Activated gamma-delta T cell (primary cell): ENCODE results near the gene UFSP1.
A peak's percentile ranks its signal among the peaks of the same experiment; 100 is the strongest.

Experiments
- DNase-seq: peaks from one replicate; lab custom pipeline; 2025; lab: John Stamatoyannopoulos, UW

The UFSP1 gene

GRCh38 chr7:100895956-100896731 lies 6.6 kb upstream of the UFSP1 start:
- peak; percentile 45 for DNase-seq

GRCh38 chr7:100895701-100895955 lies 6.1 kb upstream of the UFSP1 start, which contains the start of gene ACHE:
ACHE (minus strand) TSS chr7:100895888; CDS start chr7:100894232, 1,656 bp downstream.
- no peak for DNase-seq

- peak; percentile 32 for DNase-seq
Observed at GRCh38 chr7:100894860-100895700, 5.6 kb upstream of the UFSP1 start.

- no peak for DNase-seq
Observed at GRCh38 chr7:100893910-100894721, 4.6 kb upstream of the UFSP1 start.

GRCh38 chr7:100893318-100893895 lies 3.9 kb upstream of the UFSP1 start:
- no peak for DNase-seq

- no peak for DNase-seq
Observed at GRCh38 chr7:100892364-100893317, 3.1 kb upstream of the UFSP1 start.

- no peak for DNase-seq
Observed at GRCh38 chr7:100891568-100892247, 2.2 kb upstream of the UFSP1 start.

- no peak for DNase-seq
Observed at GRCh38 chr7:100890653-100891567, 1.4 kb upstream of the UFSP1 start.

- no peak for DNase-seq
Observed at GRCh38 chr7:100888291-100888987, 1.1 kb downstream of the UFSP1 start.

- DNase-seq, result no peak
Observed at GRCh38 chr7:100887516-100888290, 1.8 kb downstream of the UFSP1 start.

- DNase-seq, result no peak
Observed at GRCh38 chr7:100886936-100887515, 2.5 kb downstream of the UFSP1 start.

GRCh38 chr7:100886142-100886935 lies 3.2 kb downstream of the UFSP1 start:
- no peak for DNase-seq

GRCh38 chr7:100885440-100886141 lies 3.9 kb downstream of the UFSP1 start:
- DNase-seq, result no peak

GRCh38 chr7:100884736-100885439 lies 4.6 kb downstream of the UFSP1 start:
- DNase-seq, result no peak

- no peak for DNase-seq
Observed at GRCh38 chr7:100882785-100883526, 6.6 kb downstream of the UFSP1 start.
